ENCODE measurements around the gene CDKL5.

The CDKL5 gene

GRCh38 chrX:18557879-18558278, 132.5 kb downstream of the CDKL5 start:
- no peak for TF ChIP-seq CTCF (conservative IDR thresholded peaks at IDR 0.05; ENCODE audit: control insufficient read depth, insufficient read depth, low read depth, low read length)
- no peak for DNase-seq (ENCODE audit: low read depth)
- no peak overlapping the region for H3K4me3 ChIP-seq (ENCODE audit: control insufficient read depth, low read depth, low read length)

GRCh38 chrX:18558799-18559198, 133.4 kb downstream of the CDKL5 start:
- DNase-seq (ENCODE audit: low read depth), result no peak
- TF ChIP-seq CTCF (conservative IDR thresholded peaks at IDR 0.05; ENCODE audit: control insufficient read depth, insufficient read depth, low read depth, low read length), result no peak
- H3K4me3 ChIP-seq (ENCODE audit: control insufficient read depth, low read depth, low read length), result no peak overlapping the region

- H3K4me3 ChIP-seq (ENCODE audit: control insufficient read depth, low read depth, low read length), result no peak overlapping the region
- DNase-seq (ENCODE audit: low read depth), result no peak
- no peak for TF ChIP-seq CTCF (conservative IDR thresholded peaks at IDR 0.05; ENCODE audit: control insufficient read depth, insufficient read depth, low read depth, low read length)
Measured at GRCh38 chrX:18561020-18561419, 135.6 kb downstream of the CDKL5 start.

- H3K4me3 ChIP-seq (ENCODE audit: control insufficient read depth, low read depth, low read length), result no peak overlapping the region
- no peak for DNase-seq (ENCODE audit: low read depth)
- no peak for TF ChIP-seq CTCF (conservative IDR thresholded peaks at IDR 0.05; ENCODE audit: control insufficient read depth, insufficient read depth, low read depth, low read length)
Measured at GRCh38 chrX:18565727-18566126, 140.3 kb downstream of the CDKL5 start.

- no peak for TF ChIP-seq CTCF (conservative IDR thresholded peaks at IDR 0.05; ENCODE audit: control insufficient read depth, insufficient read depth, low read depth, low read length)
- no peak for DNase-seq (ENCODE audit: low read depth)
- no peak overlapping the region for H3K4me3 ChIP-seq (ENCODE audit: control insufficient read depth, low read depth, low read length)
Measured at GRCh38 chrX:18566748-18567147, 141.3 kb downstream of the CDKL5 start.

GRCh38 chrX:18573556-18573955, 148.1 kb downstream of the CDKL5 start:
- no peak for DNase-seq (ENCODE audit: low read depth)
- no peak for TF ChIP-seq CTCF (conservative IDR thresholded peaks at IDR 0.05; ENCODE audit: control insufficient read depth, insufficient read depth, low read depth, low read length)
- no peak overlapping the region for H3K4me3 ChIP-seq (ENCODE audit: control insufficient read depth, low read depth, low read length)

- H3K4me3 ChIP-seq (ENCODE audit: control insufficient read depth, low read depth, low read length), result no peak overlapping the region
- no peak for TF ChIP-seq CTCF (conservative IDR thresholded peaks at IDR 0.05; ENCODE audit: control insufficient read depth, insufficient read depth, low read depth, low read length)
- peak; percentile 74 for DNase-seq (ENCODE audit: low read depth)
Measured at GRCh38 chrX:18574591-18574990, 149.2 kb downstream of the CDKL5 start.

Data from fibroblast of mammary gland (primary cell).